SJCRH30 (cell line): ENCODE data around the gene GLYATL1. TPM values are rescaled to one million over a fixed set of nuclear protein-coding genes. Genes with fewer than 3 reads are reported as not detected.
"Not testable (repeated sequence)": the region's sequence is repeated elsewhere in the genome, so short reads cannot be mapped to it uniquely, and the experiment has no call there.

Experiments used
- DNase-seq, 2 experiments: peaks; one replicate each; pipeline ENCODE4 v3.0.0-alpha.2; 2015 to 2020
- H3K27ac ChIP-seq: fragments of 250-450 bp; sonication (Bioruptor Pico); 2 replicates; pipeline ENCODE4 v1.5.1; 2020; ENCODE audit warnings: mild to moderate bottlenecking, moderate library complexity
- H3K27me3 ChIP-seq: fragments of 250-450 bp; sonication (Bioruptor Pico); 2 replicates; pipeline ENCODE4 v1.5.1; 2020; ENCODE audit warnings: mild to moderate bottlenecking, moderate library complexity
- H3K36me3 ChIP-seq: fragments of 250-450 bp; sonication (Bioruptor Pico); 2 replicates; pipeline ENCODE4 v1.5.1; 2020; ENCODE audit warnings: mild to moderate bottlenecking, moderate library complexity
- H3K4me1 ChIP-seq: fragments of 250-450 bp; sonication (Bioruptor Pico); 2 replicates; pipeline ENCODE4 v1.5.1; 2020; ENCODE audit warnings: mild to moderate bottlenecking, moderate library complexity
- H3K4me3 ChIP-seq: fragments of 250-450 bp; sonication (Bioruptor Pico); 2 replicates; pipeline ENCODE4 v1.5.1; 2020; ENCODE audit warnings: mild to moderate bottlenecking, moderate library complexity
- H3K9me3 ChIP-seq: fragments of 250-450 bp; sonication (Bioruptor Pico); replicated peaks from 2 replicates; pipeline ENCODE4 v1.5.1; 2020; ENCODE audit warnings: mild to moderate bottlenecking, moderate library complexity
- total RNA-seq: library from RNA; depleted of rRNA; stranded (reverse); fragments of >200 nt; shearing (Covaris generic); gene quantifications from 2 replicates; pipeline ENCODE4 v1.2.3, GENCODE V29; 2014; rRNA removed

Gene GLYATL1
- total RNA-seq, 1 experiment from 2014 or later = not detected

DNA sequence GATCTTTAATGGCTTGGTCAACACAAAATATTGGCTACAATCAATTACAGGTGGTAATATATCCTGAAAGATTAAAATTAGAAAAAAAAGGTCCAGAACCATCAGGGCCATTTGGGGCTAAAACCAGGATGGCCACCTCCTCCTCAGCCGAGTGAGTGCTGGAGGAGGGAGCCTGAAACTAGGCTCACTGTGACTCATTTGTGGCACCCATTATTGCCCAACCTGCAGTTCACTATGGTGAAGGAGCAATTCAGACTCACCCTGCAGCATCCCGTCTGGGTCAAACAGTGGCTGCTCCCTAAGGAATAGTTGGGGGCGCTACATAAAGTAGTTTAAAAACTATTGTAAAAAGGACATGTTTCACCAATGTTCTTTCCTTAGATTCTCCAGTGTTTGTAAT, 60.7 kb downstream of the GLYATL1 start:
- Histone ChIP-seq H3K4me3 (no peak overlapping the region), H3K27ac (no peak overlapping the region), H3K27me3 (no peaks in the 10 kb centered on the region), H3K9me3 (no peaks in the 10 kb centered on the region), H3K36me3 (no peaks in the 10 kb centered on the region), H3K4me1 (no peaks in the 10 kb centered on the region)
- DNase-seq = no peak

DNA sequence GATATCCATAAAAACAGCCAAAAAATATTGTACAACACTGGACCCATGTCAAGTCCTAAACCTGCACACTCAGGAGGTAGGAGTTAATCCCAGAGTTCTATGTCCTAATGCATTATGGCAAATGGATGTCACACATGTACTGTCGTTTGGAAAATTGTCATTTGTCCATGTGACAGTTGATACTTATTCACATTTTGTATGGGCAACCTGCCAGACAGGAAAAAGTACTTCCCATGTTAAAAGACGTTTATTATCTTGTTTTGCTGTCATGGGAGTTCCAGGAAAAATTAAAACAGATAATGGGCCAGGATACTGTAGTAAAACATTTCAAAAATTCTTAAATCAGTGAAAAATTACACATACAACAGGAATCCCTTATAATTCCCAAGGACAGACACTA, 62.7 kb downstream of the GLYATL1 start:
- not testable (repeated sequence) for H3K27ac ChIP-seq, DNase-seq, H3K4me3 ChIP-seq, H3K9me3 ChIP-seq, H3K27me3 ChIP-seq, H3K36me3 ChIP-seq, H3K4me1 ChIP-seq

Other genes starting within 250 kb of the GLYATL1 start
- gene GLYAT, start 207.5 kb upstream of the GLYATL1 start, total RNA-seq = not detected in 2 replicates
- not detected in 2 replicates for gene GLYATL2, start 94.8 kb upstream of the GLYATL1 start, total RNA-seq
- 0.24 and 0.28 TPM in 2 replicates for gene GLYATL1B, start 146.8 kb downstream of the GLYATL1 start, total RNA-seq
- 58.3 and 69.9 TPM in 2 replicates for gene FAM111B, start 167.7 kb downstream of the GLYATL1 start, total RNA-seq
- 19.8 and 25.5 TPM in 2 replicates for gene FAM111A, start 203.4 kb downstream of the GLYATL1 start, total RNA-seq
- gene DTX4, start 232.6 kb downstream of the GLYATL1 start, total RNA-seq = 26.3 and 26.7 TPM in 2 replicates